KOPT-K1 (cell line): ENCODE results near the gene HNRNPAB.

Experiments used
- H3K27ac ChIP-seq: fragments of 200-600 bp; sonication (generic); 2 replicates; pipeline ENCODE4 v1.5.1; 2016; ENCODE audit warnings: antibody characterized with exemption, mild to moderate bottlenecking, low read depth, low read length; ENCODE audit not compliant: poor library complexity, severe bottlenecking
- H3K36me3 ChIP-seq: fragments of 200-600 bp; sonication (generic); 2 replicates; pipeline ENCODE4 v1.5.1; 2017; ENCODE audit warnings: antibody characterized with exemption, mild to moderate bottlenecking, low read length, moderate library complexity; ENCODE audit not compliant: insufficient read depth
- H3K9me3 ChIP-seq: fragments of 200-600 bp; sonication (generic); 2 replicates; pipeline ENCODE4 v1.5.1; 2017; ENCODE audit warnings: antibody characterized with exemption, low read length, mild to moderate bottlenecking; ENCODE audit not compliant: insufficient read depth, poor library complexity, severe bottlenecking

Gene HNRNPAB

DNA sequence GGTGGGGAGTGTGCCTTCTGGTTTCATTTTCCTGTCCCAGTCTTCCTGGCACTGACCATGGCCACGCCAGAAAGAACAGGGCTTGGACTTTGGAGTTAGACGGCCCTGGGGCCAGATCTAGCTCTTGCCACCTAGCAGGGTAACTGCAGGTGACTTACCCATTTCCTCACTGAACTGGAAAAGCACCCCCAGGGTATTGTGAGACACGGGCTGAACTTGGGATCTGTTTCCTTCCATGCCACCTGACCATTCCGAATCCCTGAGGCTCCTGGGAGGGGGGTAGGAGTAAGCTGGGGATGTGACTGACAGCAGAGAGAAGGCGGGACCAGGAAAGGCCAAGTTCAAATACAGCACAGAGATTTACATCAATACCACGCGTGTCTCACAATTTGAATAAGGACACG, 9.4 kb downstream of the HNRNPAB start:
- Histone ChIP-seq H3K27ac (no peak overlapping the region), H3K9me3 (no peaks in the 10 kb centered on the region), H3K36me3 (peaks cover 97% of the 10 kb centered on the region)

DNA sequence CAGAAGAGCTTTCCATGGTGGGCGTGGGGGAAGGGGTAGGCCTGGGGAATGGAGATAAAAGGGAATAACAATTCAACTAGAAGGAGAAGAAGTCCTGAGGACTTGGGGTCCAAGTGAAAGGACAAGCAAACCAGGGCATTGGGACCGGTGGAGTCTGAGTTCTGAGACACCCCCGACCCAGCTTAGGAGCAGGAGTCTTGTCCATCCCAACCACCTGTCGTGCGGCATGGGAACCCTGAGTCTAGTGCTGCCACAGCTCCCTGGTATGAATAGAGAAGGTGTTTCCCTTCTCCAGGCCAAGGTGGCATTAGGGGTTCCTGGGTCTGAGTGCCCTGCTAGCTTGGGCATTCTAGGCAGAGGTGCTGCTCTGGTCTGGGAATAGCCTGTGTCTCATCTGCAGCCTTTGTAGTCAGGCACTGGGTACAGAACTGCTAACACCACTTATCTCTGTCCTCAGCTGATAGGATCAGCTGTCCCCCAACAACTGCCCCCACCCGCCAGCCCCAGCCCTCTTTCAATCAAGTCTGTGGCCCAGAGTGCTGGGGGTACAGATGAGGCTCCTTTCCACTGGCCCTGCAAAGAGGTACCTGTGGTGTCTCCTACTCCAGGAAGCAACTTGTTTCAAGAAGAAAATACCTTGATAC, 9.9 kb downstream of the HNRNPAB start:
- Histone ChIP-seq H3K36me3 (peaks cover 97% of the 10 kb centered on the region), H3K9me3 (no peaks in the 10 kb centered on the region), H3K27ac (no peak overlapping the region)

DNA sequence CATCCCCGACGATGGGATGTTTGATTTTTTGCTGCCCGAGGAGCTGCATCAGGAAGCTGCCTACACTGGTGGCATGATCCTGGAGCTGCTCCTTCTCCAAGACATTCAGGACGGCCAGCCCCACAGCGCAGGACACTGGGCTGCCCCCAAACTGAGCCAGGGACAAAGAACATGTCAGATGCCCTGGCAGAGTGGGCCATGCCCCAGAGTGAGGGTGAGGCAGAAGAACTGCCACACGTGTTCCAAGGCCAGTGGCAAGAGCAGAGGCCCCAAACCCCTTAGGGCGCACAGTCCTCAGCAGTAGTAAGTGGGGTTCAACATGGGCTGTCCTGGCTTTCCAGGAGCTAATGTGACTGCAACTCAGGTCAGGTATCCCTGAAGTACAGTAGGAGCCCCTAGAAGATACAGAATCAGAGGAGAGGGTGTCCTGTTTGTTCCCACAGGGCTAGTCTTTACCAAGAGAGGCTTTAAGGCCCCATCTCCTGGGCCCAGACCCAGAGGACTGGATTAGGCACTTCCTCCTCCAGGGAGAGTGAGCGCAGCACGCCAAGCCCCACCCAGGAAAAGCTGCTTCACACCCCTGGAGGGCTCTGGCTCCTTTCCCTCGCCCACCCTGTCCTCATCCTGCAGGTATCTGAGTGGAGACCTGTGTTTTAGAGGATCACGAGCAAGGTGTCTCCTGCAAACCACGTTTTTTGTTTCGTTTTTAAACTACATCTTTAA, 11.1 kb downstream of the HNRNPAB start:
- H3K27ac ChIP-seq, result no peak overlapping the region
- no peaks in the 10 kb centered on the region for H3K9me3 ChIP-seq
- peaks cover 97% of the 10 kb centered on the region for H3K36me3 ChIP-seq

DNA sequence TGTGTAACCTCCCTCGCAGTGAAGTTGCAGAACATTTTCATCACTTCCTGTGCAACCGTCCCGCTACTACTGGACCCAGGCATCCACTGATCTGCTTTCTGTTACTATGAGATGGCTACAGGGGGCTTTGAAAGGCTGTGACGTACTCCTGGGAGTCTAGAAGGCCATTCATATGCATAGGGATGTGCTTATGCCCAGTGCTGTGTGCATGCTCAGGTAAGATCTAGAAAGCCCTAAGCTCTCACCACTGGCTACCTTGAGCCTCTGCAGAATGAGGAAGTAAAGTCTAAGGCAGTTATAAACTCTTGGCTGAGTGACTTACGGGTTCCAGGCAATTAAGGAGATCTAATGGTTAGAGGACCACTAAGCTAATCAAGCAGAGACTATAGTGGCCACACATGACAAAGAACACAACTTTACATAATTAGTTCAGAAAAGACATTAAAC, 11.8 kb downstream of the HNRNPAB start:
- Histone ChIP-seq H3K27ac (no peak overlapping the region), H3K36me3 (peaks cover 97% of the 10 kb centered on the region), H3K9me3 (no peaks in the 10 kb centered on the region)

DNA sequence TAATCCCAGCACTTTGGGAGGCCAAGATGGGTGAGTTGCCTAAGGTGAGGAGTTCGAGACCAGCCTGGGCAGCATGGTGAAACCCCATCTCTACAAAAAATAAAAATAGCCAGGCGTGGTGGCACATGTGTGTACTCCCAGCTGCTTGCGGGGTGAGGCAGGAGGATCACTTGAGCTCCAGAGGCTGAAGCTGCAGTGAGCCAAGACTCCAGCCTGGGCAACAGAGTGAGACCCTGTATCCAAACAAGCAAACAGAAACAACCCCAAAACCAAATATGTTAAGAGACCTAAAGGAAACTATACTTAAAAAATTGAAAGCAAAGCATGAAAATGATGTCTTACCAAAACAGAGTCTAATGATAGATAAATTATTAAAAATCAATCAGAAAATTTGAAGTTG, 12.4 kb downstream of the HNRNPAB start:
- no peaks in the 10 kb centered on the region for H3K9me3 ChIP-seq
- peaks cover 97% of the 10 kb centered on the region for H3K36me3 ChIP-seq
- H3K27ac ChIP-seq, result no peak overlapping the region

DNA sequence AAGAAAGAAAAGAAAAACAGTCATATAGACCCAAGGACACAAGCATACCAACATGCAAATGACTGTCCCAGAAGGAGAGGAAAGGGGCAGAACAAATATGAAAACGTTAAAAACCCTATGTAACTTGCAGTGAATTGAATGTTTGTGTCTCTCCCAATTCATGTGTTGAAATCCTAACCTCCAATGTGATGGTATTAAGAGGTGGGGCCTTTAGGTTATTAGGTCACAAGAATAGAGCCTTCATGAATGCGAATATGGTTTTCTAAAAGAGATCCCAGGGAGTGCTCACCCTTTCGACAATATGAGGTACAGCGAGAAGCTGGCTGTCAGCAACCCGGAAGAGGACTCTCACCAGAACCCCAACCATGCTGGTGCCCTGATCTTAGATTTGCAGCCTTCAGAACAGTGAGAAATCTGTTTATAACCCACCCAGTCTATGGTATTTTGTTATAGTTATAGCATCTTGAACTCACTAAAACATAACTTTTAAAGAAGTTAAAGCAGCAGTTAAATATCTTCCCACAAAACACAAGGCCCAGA, 14.0 kb downstream of the HNRNPAB start:
- H3K36me3 ChIP-seq, result peaks cover 97% of the 10 kb centered on the region
- no peak overlapping the region for H3K27ac ChIP-seq
- H3K9me3 ChIP-seq, result no peaks in the 10 kb centered on the region

DNA sequence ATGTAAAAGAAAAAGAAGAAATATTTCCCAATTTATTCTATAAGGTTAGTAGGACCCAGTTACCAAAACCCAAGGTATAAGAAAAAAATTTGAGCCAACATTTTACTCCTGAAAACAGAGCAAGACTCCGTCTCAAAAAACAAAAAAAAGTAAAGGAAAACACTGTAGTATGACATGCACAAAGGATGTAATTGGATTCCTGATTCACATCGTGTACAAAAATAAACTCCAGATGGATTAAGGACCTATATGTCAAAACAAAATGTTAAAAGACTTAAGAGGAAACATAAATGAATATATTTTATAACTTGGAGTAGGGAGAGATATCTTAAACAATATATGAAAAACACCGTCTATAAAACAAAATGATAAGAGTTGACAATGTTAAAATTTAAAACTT, 14.5 kb downstream of the HNRNPAB start:
- Histone ChIP-seq H3K27ac (no peak overlapping the region), H3K9me3 (no peaks in the 10 kb centered on the region), H3K36me3 (peaks cover 97% of the 10 kb centered on the region)

DNA sequence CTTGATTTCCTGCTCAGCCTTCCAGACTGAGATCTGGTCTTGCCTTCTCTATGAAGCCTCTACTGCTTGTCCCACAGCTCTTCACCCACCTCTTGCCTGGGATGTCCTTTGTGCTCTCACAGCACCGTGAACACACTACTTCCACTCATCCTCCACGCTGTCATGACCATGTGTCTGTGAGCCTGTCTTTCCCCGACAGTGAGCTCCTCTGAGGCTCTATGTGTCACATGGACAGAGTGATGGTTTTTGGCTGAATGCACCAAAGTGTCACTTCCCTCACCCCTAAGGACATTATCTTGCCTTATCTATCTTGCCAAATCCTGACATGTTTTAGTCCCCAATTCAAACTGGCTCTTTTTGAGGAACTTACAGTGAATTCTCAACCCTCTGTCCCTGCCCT, 16.9 kb downstream of the HNRNPAB start:
- H3K36me3 ChIP-seq, result peaks cover 97% of the 10 kb centered on the region
- no peaks in the 10 kb centered on the region for H3K9me3 ChIP-seq
- H3K27ac ChIP-seq, result no peak overlapping the region

DNA sequence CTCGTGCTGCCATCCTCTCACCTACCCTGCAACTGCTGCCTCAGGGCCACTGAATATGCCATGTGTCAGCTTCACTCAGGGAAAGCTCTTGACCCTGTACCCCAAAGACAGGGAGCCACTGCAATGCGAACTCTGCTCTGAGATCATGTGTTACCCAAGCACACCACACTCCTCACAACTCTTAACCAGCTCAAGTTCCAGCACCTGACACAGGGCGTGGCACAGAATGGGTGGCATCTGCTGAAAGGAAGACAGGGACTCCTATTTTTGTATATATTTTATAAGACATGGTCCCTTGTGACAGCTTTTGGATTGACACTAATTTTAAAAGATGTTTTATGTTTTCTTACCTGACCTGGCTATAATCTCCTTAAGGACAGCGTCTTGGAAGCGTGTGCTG, 17.5 kb downstream of the HNRNPAB start:
- peaks cover 97% of the 10 kb centered on the region for H3K36me3 ChIP-seq
- H3K27ac ChIP-seq, result no peak overlapping the region
- H3K9me3 ChIP-seq, result no peaks in the 10 kb centered on the region

DNA sequence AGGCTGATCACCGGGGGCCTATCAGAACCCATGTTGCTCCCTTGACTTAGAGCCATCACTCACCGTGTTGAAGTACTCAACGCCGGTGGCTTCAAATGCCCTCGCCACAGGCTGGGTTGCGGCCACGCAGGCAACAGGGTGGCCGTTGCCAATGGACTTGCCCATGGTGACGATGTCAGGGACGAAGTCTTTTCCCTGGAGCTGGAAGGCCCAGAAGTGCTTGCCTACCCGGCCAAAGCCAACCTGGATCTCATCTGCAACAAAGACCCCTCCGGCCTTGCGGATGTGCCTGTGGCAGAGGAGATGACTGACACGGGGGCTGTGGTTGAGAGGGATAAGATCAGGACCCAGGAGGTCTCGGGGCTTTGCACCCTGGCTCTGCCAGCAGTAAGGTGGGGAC, 18.0 kb downstream of the HNRNPAB start:
- Histone ChIP-seq H3K36me3 (peaks cover 97% of the 10 kb centered on the region), H3K9me3 (no peaks in the 10 kb centered on the region), H3K27ac (no peak overlapping the region)

DNA sequence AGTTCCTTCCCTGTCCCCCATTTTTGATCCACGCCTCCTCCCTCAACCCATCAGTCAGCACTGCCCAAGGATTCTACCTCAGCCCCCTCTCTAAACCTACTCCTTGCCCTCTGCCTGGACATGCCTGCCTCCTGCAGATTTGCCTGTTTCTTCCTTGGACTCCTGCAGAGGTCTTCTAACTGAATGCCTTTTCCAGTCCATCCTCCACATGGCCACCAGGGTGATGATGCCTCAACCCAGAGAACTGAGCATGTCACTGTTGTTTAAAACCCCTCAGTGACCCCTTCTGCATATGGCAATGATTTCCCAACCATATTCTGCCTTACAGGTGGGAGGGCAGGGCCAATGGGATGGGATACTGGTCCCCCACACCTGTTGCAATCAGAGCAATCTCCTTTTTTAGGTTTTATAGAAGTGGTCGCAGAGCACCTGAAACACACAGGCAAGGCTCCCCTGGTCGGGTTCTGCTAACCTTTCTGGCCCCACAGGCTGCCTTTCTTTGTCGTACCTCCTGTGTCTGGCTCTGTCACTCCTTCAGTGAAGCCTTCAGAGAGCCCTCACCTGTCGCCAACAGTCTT, 19.0 kb downstream of the HNRNPAB start:
- H3K27ac ChIP-seq, result no peak overlapping the region
- H3K36me3 ChIP-seq, result peaks cover 100% of the 10 kb centered on the region
- no peaks in the 10 kb centered on the region for H3K9me3 ChIP-seq

DNA sequence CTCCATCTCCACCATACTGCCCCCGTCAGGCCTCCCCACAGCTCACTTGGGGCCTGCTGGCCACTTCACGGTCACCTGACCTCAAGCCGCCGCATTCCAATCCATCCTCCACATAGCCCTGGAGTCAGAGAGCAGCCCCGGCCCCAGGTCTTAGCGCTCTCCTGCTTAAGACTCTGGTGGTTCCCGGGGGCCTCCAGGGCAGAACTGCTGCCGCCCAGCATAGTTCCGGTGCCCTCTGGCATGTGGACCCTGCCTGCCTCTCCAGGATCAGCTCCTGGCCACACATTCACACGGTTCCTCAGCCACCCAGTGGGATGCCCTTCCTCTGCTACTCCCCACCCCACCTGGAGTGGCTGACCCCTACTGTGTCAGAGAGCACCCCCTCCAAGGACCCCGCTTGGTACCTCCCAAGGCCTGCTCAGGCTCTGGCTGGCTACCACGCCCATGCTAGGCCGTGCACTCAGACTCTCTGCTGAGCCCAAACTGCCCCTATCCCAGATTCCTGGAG, 19.5 kb downstream of the HNRNPAB start:
- H3K27ac ChIP-seq, result no peak overlapping the region
- no peaks in the 10 kb centered on the region for H3K9me3 ChIP-seq
- H3K36me3 ChIP-seq, result peaks cover 100% of the 10 kb centered on the region

DNA sequence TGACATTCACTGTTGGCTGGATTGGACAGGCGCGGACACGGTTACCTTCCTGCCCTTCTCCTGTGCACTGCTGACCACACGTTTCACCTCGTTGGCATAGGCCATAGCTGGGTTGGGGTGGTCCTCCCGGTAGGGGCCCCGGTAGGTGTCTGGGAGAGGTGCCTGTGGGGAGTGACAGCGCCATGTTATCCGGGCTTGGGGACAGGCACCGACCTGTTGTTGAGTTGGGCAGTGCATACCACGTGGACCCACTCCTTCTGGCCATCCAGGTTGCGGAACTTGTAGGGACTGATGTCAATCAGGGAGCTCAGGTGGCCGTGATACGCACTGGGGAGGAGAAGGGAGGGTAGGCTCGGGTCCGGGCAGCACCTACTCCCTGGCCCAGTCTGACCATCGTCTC, 20.1 kb downstream of the HNRNPAB start:
- no peak overlapping the region for H3K27ac ChIP-seq
- H3K36me3 ChIP-seq, result peaks cover 100% of the 10 kb centered on the region
- no peaks in the 10 kb centered on the region for H3K9me3 ChIP-seq

DNA sequence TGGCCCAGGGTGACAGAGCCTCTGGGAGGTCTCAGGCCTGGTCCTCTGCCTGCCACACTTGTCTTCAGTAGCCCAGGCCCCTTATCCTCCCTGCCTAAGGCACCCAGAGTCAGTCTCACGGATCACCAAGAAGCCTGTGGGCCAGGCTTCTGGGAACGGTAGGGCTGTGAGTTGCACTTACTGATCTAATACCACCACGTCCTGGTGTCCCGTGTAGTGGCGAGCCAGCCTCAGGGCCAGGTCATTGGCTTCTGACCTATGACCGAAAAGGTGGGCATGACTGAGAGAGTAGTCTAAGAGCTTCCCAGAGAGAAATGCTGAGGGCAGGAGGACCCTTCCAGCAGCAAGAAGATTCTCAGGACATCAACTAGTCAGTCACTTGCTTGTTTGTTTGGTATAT, 20.8 kb downstream of the HNRNPAB start:
- peaks cover 100% of the 10 kb centered on the region for H3K36me3 ChIP-seq
- no peak overlapping the region for H3K27ac ChIP-seq
- H3K9me3 ChIP-seq, result no peaks in the 10 kb centered on the region

DNA sequence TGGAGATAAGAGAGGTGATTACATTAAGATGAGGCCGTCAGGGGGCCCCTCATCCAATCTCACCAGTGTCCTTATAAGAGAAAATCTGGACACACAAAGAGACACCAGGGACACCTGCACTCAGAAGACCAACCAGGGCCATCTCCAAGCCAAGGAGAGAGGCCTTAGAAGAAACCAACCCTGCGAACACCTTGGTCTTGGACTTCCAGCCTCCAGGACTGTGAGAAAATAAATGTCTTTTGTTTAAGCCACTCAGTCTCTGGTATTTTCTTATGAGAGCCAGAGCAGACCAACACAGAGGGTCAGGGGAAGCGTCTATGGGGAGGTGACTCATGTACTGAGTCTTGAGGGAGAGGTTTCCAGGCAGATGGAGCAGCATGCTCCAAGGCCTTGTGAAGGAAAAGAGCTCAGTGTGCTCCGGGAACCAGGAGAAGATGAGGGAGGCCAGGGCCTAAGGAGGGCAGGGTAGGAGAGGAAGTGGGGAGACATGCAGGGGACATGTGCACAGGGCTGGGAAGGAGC, 22.9 kb downstream of the HNRNPAB start:
- Histone ChIP-seq H3K9me3 (no peaks in the 10 kb centered on the region), H3K27ac (no peak overlapping the region), H3K36me3 (peaks cover 92% of the 10 kb centered on the region)
